K562 (cell line): ENCODE results near the gene BIK. TPM values are rescaled to one million over a fixed set of nuclear protein-coding genes. Genes with fewer than 3 reads are reported as not detected.

Experiments used
- ATAC-seq: fragments of 200-7000 bp; cut with Tn5 transposase; 3 replicates; pipeline ENCODE4 v1.9.1; 2020; ENCODE audit warnings: moderate library complexity
- BruUV-seq: library from RNA; stranded (reverse); fragments of 400-500 nt; replicated peaks from 2 replicates; lab custom pipeline; 2021; lab: Mats Ljungman, UMichigan
- CTCF ChIA-PET: fragments of 300-600 bp; formaldehyde crosslinking; extraction: SDS; loops from one replicate; lab custom pipeline; 2021; ENCODE audit warnings: low intra/inter-chr PET ratio; lab: Yijun Ruan, JAX
- POLR2A ChIA-PET: fragments of 300-600, 350-650 bp; sonication (Branson Sonifier 250); formaldehyde crosslinking; extraction: SDS; loops from one replicate; lab custom pipeline; 2021; ENCODE audit warnings: antibody characterized with exemption, inconsistent platforms; lab: Yijun Ruan, JAX
- DNase-seq, 4 experiments: peaks; one replicate each; pipeline versions ENCODE4 v3.0.0 to v3.0.0-alpha.2; 2011 to 2018; ENCODE audit warnings: low spot score in 3 of 4, mixed read lengths in 3 of 4; ENCODE audit errors: extremely low read depth in 1 of 4
- FAIRE-seq: peaks from 2 replicates; lab custom pipeline; 2011; peaks lifted over from hg19 to GRCh38; lab: Jason Lieb, UNC
- H2AFZ ChIP-seq: 2 replicates; pipeline ENCODE4 v1.6.0; 2011; ENCODE audit warnings: low read depth, low read length, control low read depth, inconsistent platforms
- H3K27ac ChIP-seq: fragments of 200-600 bp; 3 replicates; pipeline ENCODE4 v1.8.0; 2011; ENCODE audit warnings: low read depth, mild to moderate bottlenecking, control low read depth, inconsistent platforms, low read length, moderate library complexity, mixed read lengths; ENCODE audit errors: extremely low read depth
- H3K27me3 ChIP-seq, 2 experiments: fragments of 300-600 bp in 1 of 2; 2 replicates in 1 of 2; 3 replicates in 1 of 2; pipeline versions ENCODE4 v1.6.0 to v1.8.0; 2011; ENCODE audit warnings: inconsistent platforms in 2 of 2, low read length in 2 of 2, mild to moderate bottlenecking in 1 of 2, mixed read lengths in 1 of 2, moderate library complexity in 1 of 2; ENCODE audit not compliant: control insufficient read depth in 2 of 2, insufficient read depth in 2 of 2
- H3K36me3 ChIP-seq: fragments of 300-600 bp; 3 replicates; pipeline ENCODE4 v1.8.0; 2011; ENCODE audit warnings: mild to moderate bottlenecking, low read length, inconsistent platforms; ENCODE audit not compliant: control insufficient read depth, insufficient read depth
- H3K4me1 ChIP-seq, 2 experiments: fragments of 200-600 bp in 1 of 2; replicated peaks in 1 of 2; 2 replicates in 1 of 2; 3 replicates in 1 of 2; pipeline versions ENCODE4 v1.5.1 to v1.8.0; 2011; ENCODE audit warnings: inconsistent platforms in 2 of 2, low read length in 2 of 2, mild to moderate bottlenecking in 1 of 2, mixed read lengths in 1 of 2, moderate library complexity in 1 of 2; ENCODE audit not compliant: control insufficient read depth in 2 of 2, insufficient read depth in 2 of 2
- H3K4me2 ChIP-seq: 2 replicates; pipeline ENCODE4 v1.6.1; 2011; ENCODE audit warnings: low read length, control low read depth, inconsistent platforms, mixed read lengths; ENCODE audit not compliant: insufficient read depth
- H3K4me3 ChIP-seq: fragments of 200-600 bp; sonication (generic), shearing (Covaris generic); 2 replicates; pipeline ENCODE4 v1.5.1; 2016; ENCODE audit warnings: control low read depth, inconsistent platforms
- H3K79me2 ChIP-seq: fragments of 200-600 bp; 3 replicates; pipeline ENCODE4 v1.8.0; 2011; ENCODE audit warnings: low read length, inconsistent platforms; ENCODE audit not compliant: control insufficient read depth, insufficient read depth
- H3K9ac ChIP-seq, 2 experiments: 2 replicates each; pipeline versions ENCODE4 v1.6.0 to v1.6.1; 2011; ENCODE audit warnings: low read depth in 2 of 2, low read length in 2 of 2, control low read depth in 1 of 2, inconsistent platforms in 1 of 2, mild to moderate bottlenecking in 1 of 2, mixed read lengths in 1 of 2; ENCODE audit not compliant: insufficient read depth in 1 of 2
- H3K9me1 ChIP-seq: one replicate; pipeline ENCODE4 v1.6.0; 2011; ENCODE audit warnings: inconsistent platforms, mild to moderate bottlenecking, low read length, moderate library complexity; ENCODE audit not compliant: control insufficient read depth, insufficient read depth
- H3K9me3 ChIP-seq: replicated peaks from 2 replicates; pipeline ENCODE4 v1.5.1; 2011; ENCODE audit warnings: low read depth, low read length, inconsistent platforms; ENCODE audit not compliant: control insufficient read depth, insufficient read depth
- H4K20me1 ChIP-seq: replicated peaks from 2 replicates; pipeline ENCODE4 v1.6.1; 2011; ENCODE audit warnings: low read length, inconsistent platforms, mixed read lengths; ENCODE audit not compliant: control insufficient read depth, insufficient read depth
- CTBP1 ChIP-seq: fragments of 450-650 bp; IDR thresholded peaks from 2 replicates; pipeline ENCODE4 v1.6.1; 2016; ENCODE audit warnings: borderline replicate concordance
- HDAC8 ChIP-seq: fragments of 450-650 bp; IDR thresholded peaks from 2 replicates; pipeline ENCODE4 v1.6.1; 2016; ENCODE audit warnings: mild to moderate bottlenecking, missing genetic modification characterization, moderate library complexity, missing compliant biosample characterization
- HMGN3 ChIP-seq: IDR thresholded peaks from 2 replicates; pipeline ENCODE4 v1.6.1; 2011; ENCODE audit warnings: borderline replicate concordance, low read depth, mild to moderate bottlenecking, mixed read lengths, low read length; ENCODE audit not compliant: insufficient read length; ENCODE audit errors: extremely low read depth
- MCM2 ChIP-seq: fragments of 450-650 bp; IDR thresholded peaks from 2 replicates; pipeline ENCODE4 v1.6.1; 2017; ENCODE audit warnings: low read depth, mild to moderate bottlenecking
- MEIS2 ChIP-seq: fragments of 450-650 bp; IDR thresholded peaks from 2 replicates; pipeline ENCODE4 v1.6.1; 2014; ENCODE audit warnings: mild to moderate bottlenecking; ENCODE audit not compliant: partially characterized antibody
- RBFOX2 ChIP-seq: fragments of 200-400 bp; formaldehyde crosslinking; IDR thresholded peaks from 2 replicates; pipeline ENCODE4 v1.6.1; 2017; ENCODE audit warnings: low read depth, mild to moderate bottlenecking, low read length, moderate library complexity
- RBM17 ChIP-seq: fragments of 200-400 bp; formaldehyde crosslinking; IDR thresholded peaks from 2 replicates; pipeline ENCODE4 v1.6.1; 2017; ENCODE audit warnings: low read depth, mild to moderate bottlenecking, low read length, borderline replicate concordance
- RBM25 ChIP-seq: fragments of 200-400 bp; formaldehyde crosslinking; IDR thresholded peaks from 2 replicates; pipeline ENCODE4 v1.6.1; 2018; ENCODE audit warnings: low read length, low read depth, moderate library complexity; ENCODE audit not compliant: severe bottlenecking
- RBM34 ChIP-seq: fragments of 200-400 bp; formaldehyde crosslinking; IDR thresholded peaks from 2 replicates; pipeline ENCODE4 v1.6.1; 2018; ENCODE audit warnings: low read length, borderline replicate concordance; ENCODE audit not compliant: insufficient read depth
- RFX7 ChIP-seq: fragments of 250-450 bp; sonication (Bioruptor Pico); IDR thresholded peaks from 2 replicates; pipeline ENCODE4 v1.5.1; 2021; ENCODE audit warnings: mild to moderate bottlenecking
- TAF9B ChIP-seq: fragments of 450-650 bp; IDR thresholded peaks from 2 replicates; pipeline ENCODE4 v1.6.1; 2018; ENCODE audit warnings: mild to moderate bottlenecking; ENCODE audit not compliant: partially characterized antibody
- TFAM ChIP-seq: fragments of 250-450 bp; sonication (Bioruptor Pico); conservative IDR thresholded peaks from 2 replicates; pipeline ENCODE4 v1.5.0; 2021; ENCODE audit warnings: mild to moderate bottlenecking, moderate library complexity
- ZNF184 ChIP-seq: sonication (generic); formaldehyde crosslinking; IDR thresholded peaks from 2 replicates; pipeline ENCODE4 v1.5.0; 2020; ENCODE audit warnings: missing genetic modification reagents
- ZNF232 ChIP-seq: sonication (generic); formaldehyde crosslinking; IDR thresholded peaks from 2 replicates; pipeline ENCODE4 v1.8.0; 2022; ENCODE audit warnings: mild to moderate bottlenecking, missing genetic modification reagents
- ZNF764 ChIP-seq: fragments of 250-450 bp; sonication (Bioruptor Pico); IDR thresholded peaks from 2 replicates; pipeline ENCODE4 v1.4.0; 2020; ENCODE audit warnings: low read depth, mild to moderate bottlenecking, moderate library complexity
- WGBS: fragments of 100-300 bp; shearing (Covaris generic); methylation state at CpG from one replicate; pipeline ENCODE4 v1.1.6; 2016; ENCODE audit warnings: low coverage, mixed read lengths; ENCODE audit not compliant: insufficient coverage; ENCODE audit errors: missing lambda C conversion rate; 5-methylcytosine and 5-hydroxymethylcytosine counted together
- in situ Hi-C: fragments of 300-500 bp; cut with MboI; formaldehyde crosslinking; loops from 4 replicates; pipeline ENCODE4 v1.15.0; 2018; ENCODE audit warnings: inconsistent platforms, mixed read lengths
- intact Hi-C: fragments of 100-400 bp; cut with micrococcal nuclease; formaldehyde crosslinking; loops from 2 replicates; pipeline ENCODE4 v1.14.2; 2022
- polyA plus RNA-seq, 8 experiments: library from polyadenylated mRNA; depleted of rRNA in 4 of 8; stranded (reverse) in 5 of 8; unstranded in 3 of 8; fragments of >200 nt; fragmentation: Nextera tagmentation in 2 of 8; fragmentation: Illumina TruSeq in 1 of 8; extraction: Ambion mirVana in 2 of 8; extraction: Trizol in 1 of 8; gene quantifications; 2 replicates each; pipeline versions ENCODE4 v1.2.1 to v1.2.3, GENCODE V29; 2011 to 2014; ENCODE audit warnings: inconsistent platforms in 1 of 8, missing spikeins in 1 of 8
- total RNA-seq, 7 experiments: library from RNA; depleted of rRNA in 6 of 7; stranded (reverse); fragments of >200 nt in 6 of 7; fragmentation: Illumina TruSeq in 2 of 7; extraction: Trizol in 2 of 7; gene quantifications; 2 replicates each; pipeline versions ENCODE4 v1.2.1 to v1.2.3, GENCODE V29; 2011 to 2021; ENCODE audit warnings: low replicate concordance in 1 of 7
- TF ChIP-seq, protein P1 (sequence below): sonication (generic); formaldehyde crosslinking; IDR thresholded peaks from 2 replicates; pipeline ENCODE4 v1.9.0; 2022; ENCODE audit warnings: mild to moderate bottlenecking, missing genetic modification reagents
- TF ChIP-seq, protein P2 (sequence below): fragments of 450-650 bp; formaldehyde crosslinking; IDR thresholded peaks from 2 replicates; pipeline ENCODE4 v1.4.0; 2020; ENCODE audit warnings: mild to moderate bottlenecking
- TF ChIP-seq, protein P3 (sequence below): sonication (generic); formaldehyde crosslinking; IDR thresholded peaks from 2 replicates; pipeline ENCODE4 v1.9.0; 2022; ENCODE audit warnings: mild to moderate bottlenecking, missing genetic modification reagents
- TF ChIP-seq, protein P4 (sequence below): sonication (generic); formaldehyde crosslinking; IDR thresholded peaks from 2 replicates; pipeline ENCODE4 v1.8.0; 2022; ENCODE audit warnings: missing genetic modification reagents, mild to moderate bottlenecking, moderate library complexity, borderline replicate concordance

The BIK gene
- total and polyA plus RNA-seq, 9 of the 15 experiments (the other 6 are each of a cell fraction or from before 2014, with no cell fraction given) = 0.08 to 0.23 (median 0.18) TPM; not detected in 4

DNA sequence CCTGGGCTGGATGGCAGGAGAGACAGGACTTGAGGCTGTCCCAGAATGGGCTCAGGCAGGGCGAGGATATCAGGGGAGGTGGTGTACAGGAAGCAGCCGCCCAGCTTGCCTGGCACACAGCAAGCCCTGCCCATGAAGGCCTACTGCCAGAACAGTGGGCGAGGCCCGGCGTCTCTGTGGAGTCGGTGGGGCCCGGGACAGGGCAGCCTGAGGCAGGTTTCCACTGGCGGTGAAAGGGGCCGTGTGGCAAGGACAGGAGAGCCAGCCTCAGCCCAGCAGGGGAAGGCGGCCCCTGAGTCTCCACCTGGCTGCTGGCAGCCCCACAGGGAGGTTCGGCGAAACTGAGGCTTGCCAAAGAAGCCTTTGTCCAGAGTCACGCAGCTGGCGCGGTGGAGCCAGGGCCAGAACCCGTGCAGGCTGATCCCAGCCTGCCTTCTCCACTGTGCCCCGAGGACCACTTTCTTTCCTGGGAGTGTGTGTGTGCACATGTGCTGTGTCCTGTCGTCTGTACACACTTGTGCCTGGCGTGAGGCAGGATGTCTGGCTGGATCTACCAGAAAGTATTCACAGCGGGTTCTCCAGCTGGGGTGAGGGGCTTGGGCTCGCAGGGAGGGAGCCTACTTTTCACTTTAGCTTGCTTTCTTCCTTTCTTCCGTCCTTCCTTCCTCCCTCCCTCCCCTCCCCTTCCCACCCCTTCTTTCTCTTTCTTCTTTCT, 42.0 kb downstream of the BIK start (continued):
- TF ChIP-seq HDAC8 (no peak), TFAM (no peak), HMGN3 (no peak), RBM25 (no peak), RBFOX2 (peak; percentile 36), ZNF184 (CRISPR knock-in tag) (no peak), ZNF232 (no peak)
- TF ChIP-seq, protein P1, sequence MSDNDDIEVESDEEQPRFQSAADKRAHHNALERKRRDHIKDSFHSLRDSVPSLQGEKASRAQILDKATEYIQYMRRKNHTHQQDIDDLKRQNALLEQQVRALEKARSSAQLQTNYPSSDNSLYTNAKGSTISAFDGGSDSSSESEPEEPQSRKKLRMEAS = no peak; the same call in 1 of the 2 replicates

DNA sequence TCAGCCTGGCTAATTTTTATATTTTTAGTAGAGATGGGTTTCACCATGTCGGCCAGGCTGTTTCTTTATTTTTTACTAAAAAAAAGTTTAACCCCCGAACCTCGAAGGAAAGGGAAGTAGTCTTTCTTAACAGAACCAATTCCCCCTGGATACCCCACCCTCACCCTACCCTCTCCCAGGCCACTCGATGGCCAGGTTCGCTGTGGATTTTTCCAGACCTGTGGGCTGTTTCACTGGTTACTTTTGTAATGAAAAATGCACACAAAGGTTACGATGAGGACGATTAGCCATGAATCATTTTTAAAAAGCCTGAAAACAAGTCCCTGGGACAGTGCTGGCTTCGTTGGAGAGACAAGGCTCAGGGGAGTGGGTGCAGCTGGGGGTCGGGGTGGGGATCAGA, 43.3 kb downstream of the BIK start:
- FAIRE-seq (no peak), ATAC-seq (no peak), DNase-seq (no peak)
- 71% methylated on average over 9 of the region's 9 CpGs for WGBS
- CTCF ChIA-PET = no interaction called here
- in situ Hi-C loops (no loop called here), intact Hi-C loops (no loop called here)
- no peak overlapping the region for H2AFZ ChIP-seq
- 0 out of 2 replicates have a peak, but pooled peaks cover 3% of the 10 kb centered on the region for H4K20me1 ChIP-seq
- TF ChIP-seq RBM17 (no peak), CTBP1 (no peak), ZNF232 (no peak), RFX7 (CRISPR knock-in tag) (no peak), MEIS2 (no peak), TAF9B (no peak), MCM2 (no peak), RBM34 (no peak), ZNF764 (no peak)
- TF ChIP-seq, protein P2, sequence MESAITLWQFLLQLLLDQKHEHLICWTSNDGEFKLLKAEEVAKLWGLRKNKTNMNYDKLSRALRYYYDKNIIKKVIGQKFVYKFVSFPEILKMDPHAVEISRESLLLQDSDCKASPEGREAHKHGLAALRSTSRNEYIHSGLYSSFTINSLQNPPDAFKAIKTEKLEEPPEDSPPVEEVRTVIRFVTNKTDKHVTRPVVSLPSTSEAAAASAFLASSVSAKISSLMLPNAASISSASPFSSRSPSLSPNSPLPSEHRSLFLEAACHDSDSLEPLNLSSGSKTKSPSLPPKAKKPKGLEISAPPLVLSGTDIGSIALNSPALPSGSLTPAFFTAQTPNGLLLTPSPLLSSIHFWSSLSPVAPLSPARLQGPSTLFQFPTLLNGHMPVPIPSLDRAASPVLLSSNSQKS (CRISPR knock-in tag) = no peak
- TF ChIP-seq, protein P3, sequence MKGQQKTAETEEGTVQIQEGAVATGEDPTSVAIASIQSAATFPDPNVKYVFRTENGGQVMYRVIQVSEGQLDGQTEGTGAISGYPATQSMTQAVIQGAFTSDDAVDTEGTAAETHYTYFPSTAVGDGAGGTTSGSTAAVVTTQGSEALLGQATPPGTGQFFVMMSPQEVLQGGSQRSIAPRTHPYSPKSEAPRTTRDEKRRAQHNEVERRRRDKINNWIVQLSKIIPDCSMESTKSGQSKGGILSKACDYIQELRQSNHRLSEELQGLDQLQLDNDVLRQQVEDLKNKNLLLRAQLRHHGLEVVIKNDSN (CRISPR knock-in tag) = no peak
- TF ChIP-seq, protein P4, sequence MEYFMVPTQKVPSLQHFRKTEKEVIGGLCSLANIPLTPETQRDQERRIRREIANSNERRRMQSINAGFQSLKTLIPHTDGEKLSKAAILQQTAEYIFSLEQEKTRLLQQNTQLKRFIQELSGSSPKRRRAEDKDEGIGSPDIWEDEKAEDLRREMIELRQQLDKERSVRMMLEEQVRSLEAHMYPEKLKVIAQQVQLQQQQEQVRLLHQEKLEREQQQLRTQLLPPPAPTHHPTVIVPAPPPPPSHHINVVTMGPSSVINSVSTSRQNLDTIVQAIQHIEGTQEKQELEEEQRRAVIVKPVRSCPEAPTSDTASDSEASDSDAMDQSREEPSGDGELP (CRISPR knock-in tag) = no peak
- H3K27me3 ChIP-seq = no peaks in the 10 kb centered on the region
- H3K9me1 ChIP-seq = no peaks in the 10 kb centered on the region
- H3K27ac ChIP-seq = no peak overlapping the region
- no peak overlapping the region for H3K4me3 ChIP-seq
- H3K9ac ChIP-seq = no peak overlapping the region
- peaks cover 0 to 44% of the 10 kb centered on the region in 2 experiments; a peak in 3 of 5 replicates for H3K4me1 ChIP-seq
- BruUV-seq = no TSS peak
- no peaks in the 10 kb centered on the region for H3K36me3 ChIP-seq
- peaks cover 31% of the 10 kb centered on the region for H3K79me2 ChIP-seq
- no peaks in the 10 kb centered on the region for H3K9me3 ChIP-seq
- H3K4me2 ChIP-seq = no peak overlapping the region
- POLR2A ChIA-PET = interaction anchor here (0.7 kb wide), 1 partner anchor 412 kb away, joined by 3 read pairs; no protein-coding TSS in a partner anchor
